COLO829 (cell line): ENCODE results near the gene VSIR.

Source experiments
- DNase-seq: peaks from one replicate; pipeline ENCODE4 v3.0.0; 2012; ENCODE audit warnings: low spot score

The VSIR gene

GRCh38 chr10:71727738-71728737 is 45.3 kb downstream of the VSIR start:
- DNase-seq: no peak

- DNase-seq: no peak
These were observed 46.1 kb downstream of the VSIR start for GRCh38 chr10:71727105-71727737.

GRCh38 chr10:71726580-71727104 is 46.7 kb downstream of the VSIR start:
- DNase-seq: no peak

GRCh38 chr10:71725998-71726579 is 47.2 kb downstream of the VSIR start:
- no peak for DNase-seq

GRCh38 chr10:71725249-71725648 is 48.1 kb downstream of the VSIR start:
- no peak for DNase-seq

GRCh38 chr10:71724539-71724938 is 48.8 kb downstream of the VSIR start:
- no peak for DNase-seq

GRCh38 chr10:71723311-71723710 is 50.0 kb downstream of the VSIR start:
- no peak for DNase-seq

- no peak for DNase-seq
These were observed 50.5 kb downstream of the VSIR start for GRCh38 chr10:71722849-71723248.

- DNase-seq: no peak
These were observed 52.0 kb downstream of the VSIR start for GRCh38 chr10:71721313-71721712.

- no peak for DNase-seq
These were observed 53.0 kb downstream of the VSIR start for GRCh38 chr10:71720288-71720687.

GRCh38 chr10:71719464-71720201 is 53.7 kb downstream of the VSIR start, which contains the start of gene C10orf105:
TSS of gene C10orf105 (minus strand) at chr10:71719778. CDS start at chr10:71716337, 3,441 bp downstream.
- no peak for DNase-seq

- no peak for DNase-seq
These were observed 54.3 kb downstream of the VSIR start for GRCh38 chr10:71719042-71719441.

- DNase-seq: no peak
These were observed 55.1 kb downstream of the VSIR start for GRCh38 chr10:71718165-71718698.

- no peak for DNase-seq
These were observed 55.8 kb downstream of the VSIR start for GRCh38 chr10:71717551-71717951.

- no peak for DNase-seq
These were observed 56.3 kb downstream of the VSIR start for GRCh38 chr10:71717056-71717455.

- no peak for DNase-seq
These were observed 56.9 kb downstream of the VSIR start for GRCh38 chr10:71716426-71716825.

GRCh38 chr10:71715860-71716259 is 57.5 kb downstream of the VSIR start:
- DNase-seq: no peak

GRCh38 chr10:71715026-71715425 is 58.3 kb downstream of the VSIR start:
- DNase-seq: no peak

GRCh38 chr10:71714592-71714991 is 58.7 kb downstream of the VSIR start:
- DNase-seq: no peak

- DNase-seq: no peak
These were observed 59.3 kb downstream of the VSIR start for GRCh38 chr10:71714031-71714410.
